Cerebellar nuclear complex (tissue), 1 donor: ENCODE measurements around the gene MRS2.

ENCODE experiments used
- DNase-seq, 2 experiments: peaks; one replicate each; lab custom pipeline; 2025; lab: John Stamatoyannopoulos, UW

Gene MRS2

GRCh38 chr6:24430086-24430485 lies 27.4 kb downstream of the MRS2 start:
- no peak for DNase-seq

- no peak for DNase-seq
Observed at GRCh38 chr6:24431045-24431451, 28.3 kb downstream of the MRS2 start.

DNA sequence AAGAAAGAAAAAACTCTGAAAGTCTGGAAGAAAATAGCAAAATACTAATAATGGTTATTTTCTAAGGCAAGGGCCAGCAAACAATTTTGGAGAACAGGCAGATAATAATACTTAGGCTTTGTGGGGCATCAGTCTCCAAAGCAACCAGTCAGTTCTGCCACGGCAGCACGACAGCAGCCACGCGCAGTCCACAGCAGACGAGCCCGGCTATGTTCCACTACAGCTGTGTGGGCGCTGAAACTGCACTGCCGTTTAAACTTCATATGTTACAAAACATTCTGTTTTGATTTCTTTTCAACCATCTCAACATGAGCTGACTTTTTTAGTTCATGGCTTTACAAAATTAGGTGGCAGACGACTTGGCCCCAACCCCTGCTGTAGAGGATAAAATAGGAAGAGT lies 29.9 kb downstream of the MRS2 start:
- DNase-seq: no peak

DNA sequence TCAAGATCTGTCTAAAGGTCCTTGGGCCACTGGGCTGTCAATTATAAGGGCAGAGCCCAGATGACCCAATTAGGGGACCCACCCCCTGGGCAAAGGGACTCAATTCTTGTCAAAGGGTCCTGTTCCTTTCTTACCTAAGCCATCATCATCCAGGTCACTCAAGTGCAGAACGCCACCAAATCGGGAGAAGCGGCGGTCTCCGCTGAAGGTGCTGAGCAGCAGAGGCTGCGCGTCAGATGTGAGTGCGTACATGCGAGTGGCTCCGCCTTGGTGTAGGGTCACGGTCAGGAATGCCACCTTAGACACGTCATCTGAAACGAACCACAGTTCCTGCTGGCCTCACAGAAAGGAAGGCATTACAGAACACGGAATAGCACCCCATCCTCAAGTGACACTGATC lies 34.2 kb downstream of the MRS2 start:
- no peak for DNase-seq

- no peak for DNase-seq
Observed at GRCh38 chr6:24439858-24440539, 37.3 kb downstream of the MRS2 start.

DNA sequence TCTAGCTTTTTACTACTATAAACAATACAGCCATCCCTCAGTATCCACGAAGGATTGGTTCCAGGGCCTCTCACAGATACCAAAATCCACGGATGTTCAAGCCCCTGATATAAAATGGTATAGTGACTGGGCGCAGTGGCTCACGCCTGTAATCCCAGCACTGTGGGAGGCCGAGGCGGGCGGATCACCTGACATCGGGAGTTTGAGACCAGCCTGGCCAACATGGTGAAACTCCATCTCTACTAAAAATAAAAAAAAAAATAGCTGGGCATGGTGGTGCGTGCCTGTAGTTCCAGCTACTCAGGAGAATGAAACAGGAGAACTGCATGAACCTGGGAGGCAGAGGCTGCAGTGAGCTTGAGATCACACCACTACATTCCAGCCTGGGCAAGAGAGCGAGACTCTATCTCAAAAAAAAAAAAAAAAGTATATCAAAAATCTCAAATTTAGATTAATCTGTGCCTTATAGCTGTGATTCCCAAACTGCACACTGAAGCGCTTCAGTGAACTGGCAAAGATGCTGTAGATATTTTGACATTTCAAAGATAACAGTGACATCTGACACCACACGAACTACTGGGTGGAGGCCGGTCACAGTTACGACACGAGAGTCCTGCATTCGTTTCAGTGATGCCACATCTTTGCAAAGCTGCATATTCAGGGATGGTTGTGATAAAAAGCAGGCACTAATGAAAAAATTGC lies 38.3 kb downstream of the MRS2 start:
- DNase-seq: no peak

- no peak for DNase-seq
Observed at GRCh38 chr6:24441599-24441904, 38.8 kb downstream of the MRS2 start.

GRCh38 chr6:24444588-24444987 lies 41.9 kb downstream of the MRS2 start:
- DNase-seq: no peak

- no peak for DNase-seq
Observed at GRCh38 chr6:24445704-24446103, 43.0 kb downstream of the MRS2 start.

DNA sequence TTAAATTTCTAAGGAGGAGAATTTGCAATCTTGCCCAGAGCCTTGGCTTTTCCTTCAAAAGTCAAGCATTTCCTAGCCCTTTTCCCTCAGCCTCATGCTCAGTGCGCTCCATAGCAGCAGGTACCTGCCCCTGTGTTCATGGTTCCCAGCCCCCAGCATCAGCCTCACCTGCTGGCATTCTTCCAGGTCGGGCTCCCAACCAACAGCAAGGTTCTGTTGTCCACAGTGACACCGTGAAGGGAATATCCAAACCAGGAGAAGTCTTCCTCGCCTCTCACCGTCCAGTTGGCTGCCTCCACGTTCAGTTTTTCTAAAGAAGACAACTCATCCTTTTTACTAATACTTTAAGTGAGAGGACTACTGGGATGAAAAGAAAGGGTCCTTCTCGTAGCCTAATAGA lies 43.9 kb downstream of the MRS2 start:
- no peak for DNase-seq

GRCh38 chr6:24448396-24448795 lies 45.7 kb downstream of the MRS2 start:
- no peak for DNase-seq

GRCh38 chr6:24448828-24449525 lies 46.2 kb downstream of the MRS2 start:
- no peak for DNase-seq

DNA sequence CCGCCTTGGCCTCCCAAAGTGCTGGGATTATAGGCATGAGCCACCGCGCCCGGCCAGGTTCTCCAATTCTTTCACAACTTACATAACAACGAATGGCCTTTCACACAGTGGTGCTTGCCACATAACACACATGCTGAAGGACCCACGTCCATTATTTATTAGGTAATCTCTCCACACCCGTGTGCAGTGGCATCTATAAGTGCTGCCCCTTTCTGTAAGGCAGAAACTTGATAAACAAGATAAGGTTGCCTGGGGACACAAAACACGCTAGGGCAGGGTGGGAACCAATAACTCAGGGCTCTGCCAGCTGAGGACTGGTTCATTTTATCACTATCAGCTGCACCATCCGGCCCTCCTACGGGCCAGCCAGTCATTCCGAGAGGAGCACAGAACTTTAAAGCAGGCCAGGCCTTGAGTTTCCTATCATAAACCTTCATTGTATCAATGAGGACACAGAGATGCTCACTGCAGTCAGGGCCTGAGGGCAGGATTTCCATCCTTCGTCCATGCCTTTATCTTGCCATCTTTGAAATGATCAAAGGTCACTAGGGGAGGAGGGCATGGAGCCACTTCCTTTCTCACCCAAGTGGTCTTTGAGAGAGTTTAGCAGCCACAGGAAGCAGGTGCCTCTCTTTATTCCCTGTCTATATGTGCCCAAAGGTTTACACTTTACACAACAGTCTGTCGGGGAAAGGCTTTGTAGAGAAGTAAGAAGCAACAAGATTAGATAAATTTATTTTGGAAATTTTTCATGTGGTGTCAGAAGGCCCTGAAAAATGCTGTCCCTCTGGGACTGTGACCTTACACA lies 49.0 kb downstream of the MRS2 start:
- DNase-seq: no peak

- DNase-seq: no peak
Observed at GRCh38 chr6:24453921-24454320, 51.2 kb downstream of the MRS2 start.

DNA sequence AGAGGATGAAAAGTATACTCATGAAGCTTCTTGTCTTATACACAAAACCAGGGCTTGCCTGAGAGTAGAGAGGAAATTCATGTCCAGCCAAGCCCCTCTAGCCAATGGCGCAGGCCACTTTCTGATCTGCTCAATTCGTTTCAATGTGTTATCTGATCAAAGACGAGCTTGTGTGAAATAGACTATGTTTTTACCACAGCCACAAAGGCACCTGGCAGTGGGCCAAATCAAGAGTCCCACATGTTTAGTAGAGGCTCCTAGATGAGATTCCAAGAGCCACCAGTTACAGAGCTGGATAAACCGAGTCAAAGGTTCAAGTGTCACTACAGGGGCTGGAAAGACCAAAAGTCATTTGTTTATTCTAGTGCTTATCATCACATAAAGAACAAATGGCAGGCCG lies 51.7 kb downstream of the MRS2 start:
- no peak for DNase-seq

DNA sequence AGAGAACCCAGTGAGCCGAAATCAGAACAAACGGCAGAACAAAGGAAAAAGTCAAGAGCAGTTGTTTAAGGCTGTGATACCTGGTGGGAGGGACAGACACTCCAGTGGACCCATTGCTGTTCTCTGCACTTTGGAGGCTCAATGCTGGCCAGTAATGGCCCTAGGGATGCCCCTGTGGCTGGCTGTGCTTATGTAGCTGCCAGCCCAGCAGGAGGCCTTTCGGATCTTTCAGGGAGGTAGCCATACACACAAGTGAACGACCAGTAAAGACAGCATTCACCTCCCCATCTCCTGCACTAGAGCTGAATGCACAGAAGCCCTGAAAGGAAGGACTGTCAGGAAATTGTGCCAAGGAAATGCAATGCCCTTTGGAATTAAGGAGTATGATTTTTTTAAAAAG lies 52.3 kb downstream of the MRS2 start:
- no peak for DNase-seq

DNA sequence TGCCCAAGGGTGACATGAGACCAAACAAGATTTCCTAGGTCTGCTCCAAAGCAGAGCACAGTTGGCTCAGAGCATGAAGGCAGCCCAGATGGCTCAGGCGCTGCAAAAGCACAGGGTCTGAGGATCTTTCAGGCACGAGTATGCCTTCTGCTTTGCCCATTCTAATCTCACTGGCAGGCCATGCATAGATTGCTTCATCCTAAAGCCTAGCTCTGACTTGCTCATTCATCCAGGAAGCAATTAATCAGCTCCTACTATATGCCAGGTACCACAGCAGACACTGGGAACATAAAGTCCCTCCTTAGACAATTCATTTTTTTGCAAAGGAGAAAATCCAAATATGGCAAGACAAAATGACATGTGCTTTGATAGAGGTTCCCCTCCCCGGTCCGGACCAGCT lies 55.4 kb downstream of the MRS2 start:
- DNase-seq: no peak

DNA sequence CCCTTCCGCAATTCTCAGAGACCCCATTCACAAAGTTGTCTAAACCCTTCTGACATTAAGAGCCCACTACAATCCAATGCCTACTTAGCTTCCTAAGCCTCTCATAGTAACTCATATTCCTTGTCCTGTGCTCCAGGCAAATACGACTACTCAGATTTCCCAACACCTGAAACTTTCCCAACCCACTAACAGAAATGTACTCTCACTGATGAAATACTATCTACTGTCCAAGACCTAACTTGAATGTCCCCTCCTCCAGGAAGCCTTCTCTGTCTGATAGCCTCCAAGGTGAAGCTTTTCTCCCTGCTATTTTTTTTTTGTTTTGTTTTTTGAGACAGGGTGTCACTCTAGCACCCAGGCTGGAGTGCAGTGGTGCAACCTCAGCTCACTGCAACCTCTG lies 56.2 kb downstream of the MRS2 start:
- DNase-seq: no peak

GRCh38 chr6:24460966-24461365 lies 58.2 kb downstream of the MRS2 start:
- no peak for DNase-seq

- DNase-seq: no peak
Observed at GRCh38 chr6:24464253-24465038, 61.7 kb downstream of the MRS2 start.

GRCh38 chr6:24469811-24470210 lies 67.1 kb downstream of the MRS2 start:
- no peak for DNase-seq

- DNase-seq: no peak
Observed at GRCh38 chr6:24472181-24472580, 69.4 kb downstream of the MRS2 start.
